ENCODE results near the gene BRD1.

The BRD1 gene

GRCh38 chr22:49727191-49727880 is 100.3 kb downstream of the BRD1 start:
- Mint-ChIP-seq H3K27ac (no peak overlapping the region), H3K9me3 (no peaks in the 10 kb centered on the region), H3K27me3 (peaks cover 37% of the 10 kb centered on the region), H3K4me3 (no peak overlapping the region), H3K4me1 (peaks cover 14% of the 10 kb centered on the region), H3K36me3 (ENCODE audit: low read depth) (no peaks in the 10 kb centered on the region)
- DNase-seq (no peak), ATAC-seq (no peak)

GRCh38 chr22:49726701-49727101 is 101.0 kb downstream of the BRD1 start:
- Mint-ChIP-seq H3K27ac (no peak overlapping the region), H3K4me3 (no peak overlapping the region), H3K27me3 (peaks cover 35% of the 10 kb centered on the region), H3K9me3 (no peaks in the 10 kb centered on the region), H3K4me1 (peaks cover 14% of the 10 kb centered on the region), H3K36me3 (ENCODE audit: low read depth) (no peaks in the 10 kb centered on the region)
- ATAC-seq (no peak), DNase-seq (no peak)

GRCh38 chr22:49726022-49726681 is 101.5 kb downstream of the BRD1 start:
- H3K4me3 Mint-ChIP-seq = no peak overlapping the region

GRCh38 chr22:49725516-49725915 is 102.2 kb downstream of the BRD1 start:
- peaks cover 14% of the 10 kb centered on the region for H3K4me1 Mint-ChIP-seq
- ATAC-seq (no peak), DNase-seq (no peak)
- peak overlapping the region; percentile 89 for H3K4me3 Mint-ChIP-seq
- H3K9me3 Mint-ChIP-seq = no peaks in the 10 kb centered on the region
- no peaks in the 10 kb centered on the region for H3K36me3 Mint-ChIP-seq (ENCODE audit: low read depth)
- no peak overlapping the region for H3K27ac Mint-ChIP-seq
- H3K27me3 Mint-ChIP-seq = peaks cover 33% of the 10 kb centered on the region

More at GRCh38 chr22:49726022-49726681, 101.5 kb downstream of the BRD1 start:
- Mint-ChIP-seq H3K36me3 (ENCODE audit: low read depth) (no peaks in the 10 kb centered on the region), H3K4me1 (peaks cover 14% of the 10 kb centered on the region), H3K27ac (no peak overlapping the region), H3K27me3 (peaks cover 33% of the 10 kb centered on the region), H3K9me3 (no peaks in the 10 kb centered on the region)
- DNase-seq = no peak
- ATAC-seq = no peak

GRCh38 chr22:49724893-49725489 is 102.7 kb downstream of the BRD1 start:
- H3K4me3 Mint-ChIP-seq = peak overlapping the region; percentile 89
- H3K9me3 Mint-ChIP-seq = no peaks in the 10 kb centered on the region
- H3K27ac Mint-ChIP-seq = peak overlapping the region; percentile 35
- ATAC-seq (peak; percentile 89), DNase-seq (peak; percentile 82)
- H3K27me3 Mint-ChIP-seq = peaks cover 30% of the 10 kb centered on the region
- no peaks in the 10 kb centered on the region for H3K36me3 Mint-ChIP-seq (ENCODE audit: low read depth)
- peaks cover 14% of the 10 kb centered on the region for H3K4me1 Mint-ChIP-seq

- Mint-ChIP-seq H3K27ac (peak overlapping the region; percentile 87), H3K36me3 (ENCODE audit: low read depth) (no peaks in the 10 kb centered on the region), H3K27me3 (peaks cover 27% of the 10 kb centered on the region), H3K4me1 (peaks cover 14% of the 10 kb centered on the region), H3K9me3 (no peaks in the 10 kb centered on the region), H3K4me3 (peak overlapping the region; percentile 89)
- ATAC-seq (peak; percentile 41), DNase-seq (peak; percentile 63)
Measured at GRCh38 chr22:49724030-49724892, 103.4 kb downstream of the BRD1 start.

- peak overlapping the region; percentile 89 for H3K4me3 Mint-ChIP-seq
Measured at GRCh38 chr22:49723478-49724029, 104.1 kb downstream of the BRD1 start.

More at GRCh38 chr22:49723478-49724029, 104.1 kb downstream of the BRD1 start:
- H3K36me3 Mint-ChIP-seq (ENCODE audit: low read depth) = no peaks in the 10 kb centered on the region
- H3K9me3 Mint-ChIP-seq = no peaks in the 10 kb centered on the region
- ATAC-seq (no peak), DNase-seq (no peak)
- H3K27me3 Mint-ChIP-seq = peaks cover 22% of the 10 kb centered on the region
- H3K4me1 Mint-ChIP-seq = peaks cover 14% of the 10 kb centered on the region
- peak overlapping the region; percentile 87 for H3K27ac Mint-ChIP-seq
